IPS-18c (cell line): ENCODE measurements around the gene SFRP2.

ENCODE experiments used
- H3K4me3 ChIP-seq: 2 replicates; pipeline ENCODE4 v1.7.0; 2013; ENCODE audit warnings: low read depth, mild to moderate bottlenecking, low read length, moderate library complexity; ENCODE audit not compliant: insufficient read depth
- H3K9me3 ChIP-seq: one replicate; pipeline ENCODE4 v1.6.1; 2013; ENCODE audit warnings: mild to moderate bottlenecking, low read length, moderate library complexity; ENCODE audit not compliant: control insufficient read depth, insufficient read depth

The SFRP2 gene

GRCh38 chr4:153806073-153806472, 17.2 kb upstream of the SFRP2 start:
- H3K4me3 ChIP-seq: no peak overlapping the region
- H3K9me3 ChIP-seq: no peaks in the 10 kb centered on the region

GRCh38 chr4:153804722-153805121, 15.8 kb upstream of the SFRP2 start:
- no peaks in the 10 kb centered on the region for H3K9me3 ChIP-seq
- H3K4me3 ChIP-seq: no peak overlapping the region

- no peak overlapping the region for H3K4me3 ChIP-seq
- H3K9me3 ChIP-seq: no peaks in the 10 kb centered on the region
Observed at GRCh38 chr4:153799694-153800074, 10.8 kb upstream of the SFRP2 start.

GRCh38 chr4:153798901-153799693, 10.2 kb upstream of the SFRP2 start:
- H3K9me3 ChIP-seq: no peaks in the 10 kb centered on the region

GRCh38 chr4:153798420-153798819, 9.5 kb upstream of the SFRP2 start:
- Histone ChIP-seq H3K4me3 (no peak overlapping the region), H3K9me3 (no peaks in the 10 kb centered on the region)

More at GRCh38 chr4:153798901-153799693, 10.2 kb upstream of the SFRP2 start:
- H3K4me3 ChIP-seq: no peak overlapping the region

GRCh38 chr4:153794006-153794405, 5.1 kb upstream of the SFRP2 start:
- Histone ChIP-seq H3K4me3 (no peak overlapping the region), H3K9me3 (no peaks in the 10 kb centered on the region)

GRCh38 chr4:153792618-153793247, 3.9 kb upstream of the SFRP2 start:
- no peaks in the 10 kb centered on the region for H3K9me3 ChIP-seq
- peak overlapping the region; percentile 73; the same call in 1 of the 2 replicates for H3K4me3 ChIP-seq

GRCh38 chr4:153791746-153792617, 3.1 kb upstream of the SFRP2 start:
- Histone ChIP-seq H3K4me3 (peak overlapping the region; percentile 73), H3K9me3 (no peaks in the 10 kb centered on the region)

- H3K9me3 ChIP-seq: no peaks in the 10 kb centered on the region
- peak overlapping the region; percentile 73 for H3K4me3 ChIP-seq
Observed at GRCh38 chr4:153790962-153791551, 2.2 kb upstream of the SFRP2 start.

- peak overlapping the region; percentile 55; the same call in 1 of the 2 replicates for H3K4me3 ChIP-seq
- H3K9me3 ChIP-seq: no peaks in the 10 kb centered on the region
Observed at GRCh38 chr4:153790500-153790865, 1.6 kb upstream of the SFRP2 start.

GRCh38 chr4:153789741-153790499, 1.0 kb upstream of the SFRP2 start:
- peak overlapping the region; percentile 88 for H3K4me3 ChIP-seq
- no peaks in the 10 kb centered on the region for H3K9me3 ChIP-seq

GRCh38 chr4:153788051-153788412, 851 bp downstream of the SFRP2 start:
- no peaks in the 10 kb centered on the region for H3K9me3 ChIP-seq
- peak overlapping the region; percentile 88 for H3K4me3 ChIP-seq

- Histone ChIP-seq H3K9me3 (no peaks in the 10 kb centered on the region), H3K4me3 (peak overlapping the region; percentile 88)
Observed at GRCh38 chr4:153787575-153787974, 1.3 kb downstream of the SFRP2 start.

GRCh38 chr4:153787061-153787560, 1.8 kb downstream of the SFRP2 start:
- H3K4me3 ChIP-seq: peak overlapping the region; percentile 88
- H3K9me3 ChIP-seq: no peaks in the 10 kb centered on the region

GRCh38 chr4:153785910-153786721, 2.8 kb downstream of the SFRP2 start:
- H3K9me3 ChIP-seq: no peaks in the 10 kb centered on the region
- peak overlapping the region; percentile 17; the same call in 1 of the 2 replicates for H3K4me3 ChIP-seq

- Histone ChIP-seq H3K4me3 (no peak overlapping the region), H3K9me3 (no peaks in the 10 kb centered on the region)
Observed at GRCh38 chr4:153784166-153784699, 4.7 kb downstream of the SFRP2 start.
